Measurements from ENCODE around the gene MMAA.
A peak's percentile ranks its signal among the peaks of the same experiment; 100 is the strongest.
"Not testable (repeated sequence)": the region's sequence is repeated elsewhere in the genome, so short reads cannot be mapped to it uniquely, and the experiment has no call there.

The MMAA gene

DNA sequence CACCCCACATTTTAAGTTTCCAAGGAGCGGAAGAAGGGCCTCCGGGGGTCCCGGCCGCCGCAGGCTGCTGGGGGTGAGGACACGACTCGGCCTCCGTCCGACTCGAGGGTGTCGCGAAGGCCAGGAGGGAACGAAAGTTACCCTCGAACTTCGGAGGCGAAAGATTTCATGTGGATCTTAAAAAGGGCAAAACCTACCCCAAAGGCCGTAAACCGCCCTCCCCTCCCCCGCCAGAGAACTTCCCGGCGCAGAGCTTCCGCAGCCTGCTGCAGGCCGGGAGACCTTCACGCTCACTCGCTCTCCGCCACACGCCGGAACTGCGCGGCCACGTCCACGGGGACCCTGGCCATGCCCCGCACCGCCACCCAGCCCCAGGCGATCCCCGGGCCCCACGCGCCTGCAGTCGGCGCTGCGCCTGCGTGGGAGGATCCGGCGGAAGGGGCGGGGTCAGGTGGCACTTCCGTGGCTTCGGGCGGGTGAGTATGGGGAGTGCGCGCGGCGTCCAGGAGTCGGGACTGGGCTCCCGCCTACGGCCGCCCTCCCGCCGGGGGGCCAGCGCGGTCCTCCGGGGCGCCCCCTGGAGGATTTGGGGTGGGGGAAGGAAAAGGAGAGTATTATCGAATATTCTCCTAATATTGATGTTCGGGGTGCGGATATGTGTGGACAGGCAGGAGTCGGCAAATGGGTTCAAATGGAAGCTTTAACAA, at the start of gene MMAA:
TSS of gene MMAA (plus strand) at position 454 of the 707 bp plus-strand sequence. CDS start 19,755 bp downstream, outside the sequence.
- peak; percentile 68 for DNase-seq

DNA sequence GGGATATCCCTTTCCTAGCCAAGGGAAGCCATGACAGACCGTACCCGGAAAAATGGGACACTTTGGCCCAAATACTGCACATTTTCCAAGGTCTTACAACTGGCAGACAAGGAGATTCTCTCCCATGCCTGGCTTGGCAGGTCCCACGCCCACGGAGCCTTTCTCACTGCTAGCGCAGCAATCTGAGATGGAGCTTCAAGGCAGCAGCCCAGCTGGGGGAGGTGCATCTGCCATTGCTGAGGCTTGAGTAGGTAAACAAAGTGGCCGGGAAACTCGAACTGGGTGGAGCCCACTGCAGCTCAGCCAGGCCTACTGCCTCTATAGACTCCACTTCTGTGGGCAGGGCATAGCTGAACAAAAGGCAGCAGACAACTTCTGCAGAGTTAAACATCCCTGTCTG, 44.6 kb upstream of the MMAA start:
- not testable (repeated sequence) for DNase-seq

DNA sequence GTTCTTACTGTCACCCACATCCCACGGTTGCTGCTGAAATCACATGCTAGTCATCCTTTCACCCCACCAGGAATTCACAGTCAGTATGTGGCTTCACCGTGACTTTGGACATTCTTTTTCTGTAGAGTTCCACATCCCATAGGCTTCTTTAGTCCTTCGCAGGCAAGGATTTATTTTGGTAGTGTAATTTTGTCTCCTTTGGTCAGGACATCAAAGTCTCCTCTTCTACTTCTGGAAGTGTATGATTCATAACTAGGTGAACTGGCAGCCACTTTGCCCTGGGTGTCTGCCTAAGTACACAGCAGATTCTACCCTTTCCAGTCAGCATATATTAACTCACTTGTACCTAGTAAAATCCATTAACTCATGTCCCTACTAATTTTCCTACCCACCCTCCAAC, 38.3 kb upstream of the MMAA start:
- no peak for DNase-seq

DNA sequence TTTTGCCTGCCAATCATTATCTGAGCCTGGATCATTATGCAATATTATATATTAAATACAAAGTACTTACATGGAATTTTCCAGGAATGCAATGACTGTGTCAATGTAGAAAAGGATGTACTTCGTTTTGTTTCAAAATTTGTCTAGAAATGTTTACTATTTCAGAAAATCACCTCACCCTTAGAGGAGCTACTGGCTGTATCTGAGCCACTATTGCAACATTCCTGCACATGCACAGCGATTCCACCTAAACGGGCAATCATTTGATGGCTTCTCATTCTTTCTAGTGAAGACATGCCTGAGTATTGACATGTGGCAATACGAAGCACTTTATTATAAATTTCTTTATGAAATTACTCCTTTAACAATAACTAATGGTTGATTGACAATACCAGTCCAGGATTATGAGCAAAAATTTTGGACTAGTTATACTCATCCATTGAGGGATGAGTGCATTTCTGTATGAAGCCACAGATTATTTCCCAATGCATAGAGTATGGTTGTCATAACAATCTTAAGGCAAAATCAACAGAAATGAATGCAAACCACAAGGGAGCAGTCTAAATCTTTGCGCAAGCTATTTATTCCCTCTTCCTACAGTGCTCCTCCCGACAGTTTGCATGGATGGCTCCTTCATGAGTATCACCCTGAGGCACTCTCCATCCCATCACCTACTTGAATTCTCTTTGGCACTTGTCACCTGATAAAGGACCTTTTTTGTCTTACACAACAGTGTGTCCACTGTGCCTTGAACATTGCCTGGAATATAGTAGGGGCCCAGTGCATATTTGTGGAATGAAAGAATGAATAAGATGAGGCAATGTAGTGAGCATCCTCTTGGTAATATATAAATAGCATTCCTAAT, 35.8 kb upstream of the MMAA start:
- DNase-seq, result no peak

DNA sequence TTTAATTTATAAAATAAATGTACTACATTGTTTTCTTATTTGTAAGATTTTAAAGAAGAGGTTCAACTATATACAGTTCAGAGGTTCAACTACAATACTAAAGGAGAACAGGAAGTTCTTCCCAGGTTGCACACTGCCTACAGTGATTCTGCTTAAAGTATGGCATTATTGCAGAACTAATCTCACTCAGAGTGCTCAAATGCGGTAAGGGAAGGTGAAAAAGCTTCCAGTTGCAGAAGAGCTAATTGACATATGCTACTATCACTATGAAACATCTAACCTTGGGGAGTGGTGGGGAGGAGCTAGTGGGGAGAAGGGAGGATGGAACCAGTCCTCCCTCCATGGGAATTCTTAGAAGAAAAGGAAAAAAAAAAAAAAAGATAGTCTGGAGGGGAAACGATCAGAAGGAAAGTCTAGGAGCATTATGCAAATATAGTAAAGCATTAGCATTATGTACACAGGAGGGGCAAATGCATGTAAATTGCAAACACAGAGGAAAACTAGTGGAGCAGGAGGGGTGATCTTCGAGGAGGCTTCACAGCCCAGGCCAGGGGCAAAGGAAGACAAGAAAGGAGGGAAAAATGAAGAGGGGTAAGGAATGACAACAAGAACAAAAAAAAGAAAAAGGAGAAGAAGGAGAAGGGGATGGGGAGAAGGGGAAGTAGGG, 32.0 kb upstream of the MMAA start:
- no peak for DNase-seq

DNA sequence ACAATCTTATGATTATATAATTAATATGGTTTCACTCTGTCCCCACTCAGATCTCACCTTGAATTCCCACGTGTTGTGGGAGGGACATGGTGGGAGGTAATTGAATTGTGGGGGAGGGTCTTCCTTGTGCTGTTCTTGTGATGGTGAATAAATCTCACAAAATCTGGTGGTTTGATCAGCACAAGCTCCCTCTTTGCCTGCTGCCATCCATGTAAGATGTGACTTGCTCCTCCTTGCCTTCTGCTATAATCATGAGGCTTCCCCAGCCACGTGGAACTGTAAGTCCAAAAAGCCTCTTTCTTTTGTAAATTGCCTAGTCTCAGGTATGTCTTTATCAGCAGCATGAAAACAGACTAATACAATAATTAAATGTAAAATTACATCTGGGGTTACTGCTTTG, 29.8 kb upstream of the MMAA start:
- not testable (repeated sequence) for DNase-seq

DNA sequence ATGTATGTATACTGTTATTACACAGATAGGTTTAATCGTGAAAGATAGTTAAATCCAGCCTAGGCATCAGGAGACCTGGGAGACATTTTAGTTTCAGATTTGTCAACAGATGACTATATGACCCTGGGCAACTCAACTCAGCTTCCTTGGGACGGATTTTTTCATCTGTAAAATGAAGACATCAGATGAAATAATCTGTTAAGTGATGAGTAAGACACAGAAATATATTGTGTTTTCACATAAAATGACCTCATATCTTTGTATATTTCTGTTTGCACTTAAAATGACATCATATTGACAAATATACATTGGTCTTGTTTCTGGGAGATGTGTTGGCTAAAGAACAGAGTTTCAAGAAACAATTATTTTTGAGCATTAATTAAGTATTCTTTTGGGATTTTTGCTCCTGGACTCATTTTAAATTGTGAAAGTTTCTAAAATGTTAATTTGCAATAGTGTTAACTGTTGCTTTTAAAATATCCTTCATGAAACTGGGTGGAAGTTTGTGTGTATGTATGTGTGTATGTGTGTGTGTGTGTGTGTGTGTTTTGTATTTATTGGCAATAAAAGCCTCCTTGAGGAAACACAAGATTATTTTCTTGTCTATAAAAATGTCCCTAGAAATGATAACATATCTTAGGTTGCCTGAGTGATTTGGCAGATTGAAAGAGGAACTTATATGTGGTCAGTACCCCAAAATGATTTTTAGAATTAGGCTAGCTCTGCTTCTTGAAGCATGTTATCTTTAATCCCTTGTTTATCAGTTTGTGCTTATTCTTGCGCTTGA, 29.1 kb upstream of the MMAA start:
- DNase-seq, result no peak

DNA sequence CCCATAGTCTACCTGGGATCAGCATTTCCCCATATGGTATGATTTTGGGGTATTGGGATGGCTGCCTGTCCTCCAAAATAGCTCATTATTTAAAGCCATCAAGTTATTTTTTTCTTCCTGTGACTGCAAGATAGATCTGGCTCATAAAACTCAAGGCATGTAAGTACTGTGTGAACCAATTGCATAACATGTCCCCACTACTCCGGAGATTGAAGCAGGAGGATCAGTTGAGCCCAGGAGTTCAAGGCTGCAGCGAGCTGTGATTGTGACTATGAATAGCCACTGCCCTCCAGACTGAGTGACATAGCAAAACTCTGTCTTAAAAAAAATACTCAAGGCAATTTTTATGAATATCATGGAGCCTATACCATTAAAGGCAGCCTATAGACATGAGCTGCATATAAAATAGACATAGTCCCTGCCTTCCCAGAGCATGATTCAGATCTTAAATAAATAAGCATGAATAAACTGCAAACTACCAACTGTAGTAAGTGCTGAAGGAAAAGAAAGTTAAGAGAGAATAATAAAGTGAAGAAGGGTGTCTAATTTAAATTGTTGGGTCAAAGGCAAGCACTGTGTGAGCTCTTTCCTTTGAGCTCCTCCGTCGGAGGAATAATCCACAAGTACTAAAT, 16.9 kb upstream of the MMAA start:
- DNase-seq, result no peak

DNA sequence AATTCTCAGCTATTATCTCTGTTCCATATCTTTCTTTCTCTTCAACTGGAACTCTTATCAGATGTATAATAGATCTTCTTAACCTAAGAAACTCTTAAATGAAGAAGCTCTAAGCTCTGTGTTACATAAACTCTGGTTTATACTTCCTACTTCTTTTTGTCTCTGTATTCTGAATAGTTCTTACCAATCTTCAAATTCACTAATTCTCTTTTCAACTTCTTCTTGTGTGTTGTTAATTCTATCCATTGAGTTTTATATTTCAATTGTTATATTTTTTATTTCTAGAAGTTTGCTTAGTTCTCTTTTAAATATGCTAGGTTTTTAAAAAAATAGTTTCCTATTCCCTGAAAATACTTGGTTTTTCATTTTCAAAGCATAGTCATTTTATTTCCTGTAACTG, 13.2 kb upstream of the MMAA start:
- no peak for DNase-seq

DNA sequence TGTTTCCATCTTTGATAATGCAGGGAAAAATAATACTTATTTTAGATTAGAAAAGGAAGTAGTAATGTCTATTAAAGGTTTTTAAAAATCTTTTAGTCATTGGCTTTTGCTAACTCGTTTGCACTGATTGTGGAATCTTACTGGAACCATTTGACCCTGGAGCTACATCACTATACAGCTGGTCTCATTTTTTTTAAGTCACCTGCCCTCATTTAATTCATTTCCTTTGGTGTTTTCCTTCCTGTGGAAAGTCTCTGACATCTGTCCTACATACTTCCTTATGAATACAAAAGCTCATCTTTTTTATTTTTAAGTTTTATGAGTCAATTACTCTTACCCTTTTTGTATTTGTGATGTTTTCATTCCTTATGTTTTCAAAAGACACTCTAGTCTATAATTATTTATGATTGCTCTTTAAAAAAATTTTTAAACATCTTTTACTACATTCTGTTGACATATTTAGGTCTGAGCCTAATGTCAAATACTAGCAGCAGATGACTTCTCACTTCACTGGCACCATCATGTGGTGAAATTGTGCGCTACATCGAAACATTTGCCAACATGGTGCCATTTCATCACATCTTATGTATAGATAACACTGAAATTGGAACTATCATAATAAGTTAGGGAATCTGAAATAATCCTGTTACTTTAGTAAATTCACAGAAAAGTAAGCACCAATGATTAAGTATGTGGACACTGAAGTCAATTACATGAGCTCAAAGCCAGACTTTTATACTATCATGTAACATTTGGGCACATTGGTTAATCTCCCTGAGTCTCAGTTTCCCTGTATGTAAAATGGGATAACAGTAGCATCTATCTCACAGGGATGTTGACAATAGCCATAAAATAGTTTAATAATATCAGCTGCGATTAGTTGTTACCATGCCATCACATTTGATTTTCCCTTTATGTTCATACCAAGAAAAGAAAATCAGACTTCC, 9.4 kb upstream of the MMAA start:
- peak; percentile 40 for DNase-seq

DNA sequence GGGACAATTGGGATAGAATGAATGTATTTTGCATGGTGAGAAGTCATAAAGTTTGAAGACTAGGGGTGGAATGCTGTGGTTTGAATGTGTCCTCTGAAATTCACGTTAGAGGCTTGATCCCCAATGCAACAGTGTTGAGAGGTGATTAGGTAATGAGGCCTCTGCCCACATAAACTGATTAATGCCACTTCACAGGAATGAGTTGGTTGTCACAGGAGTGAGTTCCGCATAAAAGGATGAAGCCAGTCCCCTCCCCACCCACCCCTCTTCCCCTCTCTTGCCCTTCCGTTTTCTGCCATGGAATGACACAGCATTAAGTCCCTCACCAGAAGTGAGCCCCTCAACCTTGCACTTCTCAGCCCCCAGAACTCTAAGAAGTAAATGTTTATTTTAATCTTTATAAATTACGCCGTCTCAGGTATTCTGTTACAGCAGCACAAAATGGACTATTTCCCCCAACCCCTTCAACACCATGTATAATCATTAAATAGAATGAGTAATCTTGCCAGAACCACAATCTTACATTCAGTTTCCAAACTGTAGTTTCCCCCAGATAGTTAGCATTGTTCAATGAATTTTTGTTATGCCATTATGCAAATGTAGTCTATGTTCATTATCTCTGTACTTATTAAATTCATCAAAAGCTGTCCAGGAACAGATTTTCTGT, 5.5 kb upstream of the MMAA start:
- DNase-seq, result no peak

DNA sequence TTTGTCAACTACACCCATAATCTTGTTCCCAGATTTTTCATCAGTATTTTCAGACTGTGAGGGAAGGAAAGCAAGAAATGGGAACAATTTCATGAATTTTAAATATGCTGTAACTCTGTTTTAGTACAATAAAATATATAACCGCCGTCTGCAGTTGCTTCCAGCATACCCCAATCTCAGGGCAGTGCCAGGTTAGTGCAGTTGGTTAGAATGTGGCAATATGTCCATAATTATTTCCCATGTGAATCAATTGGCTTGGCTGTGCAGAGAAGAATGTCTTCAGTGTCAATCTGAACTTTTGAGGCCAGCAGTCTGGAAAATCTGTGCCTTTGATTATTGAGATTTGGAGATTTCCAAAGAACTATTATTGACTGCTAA, 5.0 kb upstream of the MMAA start:
- no peak for DNase-seq

DNA sequence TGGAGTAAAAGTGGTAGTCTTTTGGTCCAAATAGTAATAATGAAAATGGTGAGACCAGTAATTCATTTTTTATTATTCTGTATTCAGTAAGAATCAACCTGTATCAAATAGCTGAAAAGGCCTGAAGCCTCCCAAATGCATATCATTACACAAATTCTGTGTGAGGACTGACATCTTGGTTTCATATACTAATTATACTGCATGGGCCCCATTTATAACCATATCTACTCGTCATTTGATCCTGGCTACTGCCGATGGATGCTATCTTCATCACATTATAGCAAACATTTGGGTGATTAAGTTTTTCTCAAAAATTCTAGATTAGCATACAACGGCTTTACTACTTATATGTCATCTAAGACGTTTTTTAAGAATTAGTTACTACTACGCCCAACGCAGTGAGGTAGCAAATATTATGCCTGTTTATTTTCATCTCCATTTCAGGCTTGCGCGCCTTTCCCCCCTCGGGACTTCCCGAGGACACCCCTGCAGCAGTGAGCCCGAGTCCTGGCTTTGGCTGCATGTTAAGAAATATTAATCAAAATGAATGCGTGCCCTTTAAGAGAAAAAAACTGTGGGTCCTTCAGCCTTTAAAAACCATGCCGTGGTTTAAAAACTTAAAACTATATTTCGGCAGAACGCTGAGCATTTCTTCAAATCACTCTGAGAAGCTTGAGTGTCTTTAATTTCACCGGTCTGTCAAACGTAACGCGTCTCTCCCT, 814 bp upstream of the MMAA start:
- DNase-seq, result no peak

DNA sequence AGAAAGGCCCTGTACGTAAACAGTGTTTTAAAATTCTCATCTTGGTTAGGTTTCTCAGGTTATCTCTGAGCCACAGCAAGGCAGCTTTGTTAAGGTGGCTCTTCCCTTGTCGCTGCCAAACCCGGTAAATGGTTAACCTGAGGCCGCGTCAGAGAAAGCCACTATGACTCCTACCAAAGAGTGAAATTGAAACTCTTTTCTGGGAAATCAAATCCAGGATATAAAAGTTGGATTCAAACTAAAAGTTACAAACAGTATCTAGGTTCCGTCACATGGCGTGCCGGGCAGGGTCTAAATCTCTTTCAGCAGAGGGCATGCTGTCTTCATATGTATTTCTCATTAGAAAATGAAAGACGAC, 433 bp downstream of the MMAA start:
- peak; percentile 44 for DNase-seq

DNA sequence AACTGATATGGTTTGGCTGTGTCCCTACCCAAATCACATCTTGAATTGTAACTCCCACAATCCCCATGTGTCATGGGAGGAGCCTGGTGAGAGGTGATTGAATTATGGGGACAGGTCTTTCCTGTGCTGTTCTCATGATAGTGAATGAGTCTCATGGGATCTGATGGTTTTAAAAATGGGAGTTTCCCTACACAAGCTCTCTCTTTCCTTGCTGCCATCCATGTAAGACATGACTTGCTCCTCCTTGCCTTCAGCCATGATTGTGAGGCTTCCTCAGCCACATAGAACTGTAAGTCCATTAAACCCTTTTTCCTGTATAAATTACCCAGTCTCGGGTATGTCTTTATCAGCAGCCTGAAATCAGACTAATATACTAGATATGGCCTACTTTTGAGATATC, 2.9 kb downstream of the MMAA start:
- not testable (repeated sequence) for DNase-seq

DNA sequence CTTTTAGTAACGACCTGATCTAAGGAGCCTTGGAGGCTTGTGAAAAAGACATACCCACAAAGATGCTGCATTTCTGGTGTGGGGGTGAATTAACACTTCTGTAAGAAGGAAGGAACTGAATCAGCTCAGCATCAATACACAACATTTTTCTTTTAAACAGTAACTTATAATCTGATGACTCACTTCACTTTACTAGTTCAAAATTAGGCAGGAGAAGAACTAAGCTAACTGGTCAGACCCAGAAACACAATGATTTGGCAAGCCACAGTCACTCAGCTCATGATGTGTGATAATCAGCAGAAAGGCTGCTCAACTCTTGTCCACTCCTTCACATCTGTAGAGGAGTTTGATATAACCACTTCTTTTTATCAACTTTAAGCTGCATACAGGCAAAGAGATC, 4.6 kb downstream of the MMAA start:
- DNase-seq, result no peak

DNA sequence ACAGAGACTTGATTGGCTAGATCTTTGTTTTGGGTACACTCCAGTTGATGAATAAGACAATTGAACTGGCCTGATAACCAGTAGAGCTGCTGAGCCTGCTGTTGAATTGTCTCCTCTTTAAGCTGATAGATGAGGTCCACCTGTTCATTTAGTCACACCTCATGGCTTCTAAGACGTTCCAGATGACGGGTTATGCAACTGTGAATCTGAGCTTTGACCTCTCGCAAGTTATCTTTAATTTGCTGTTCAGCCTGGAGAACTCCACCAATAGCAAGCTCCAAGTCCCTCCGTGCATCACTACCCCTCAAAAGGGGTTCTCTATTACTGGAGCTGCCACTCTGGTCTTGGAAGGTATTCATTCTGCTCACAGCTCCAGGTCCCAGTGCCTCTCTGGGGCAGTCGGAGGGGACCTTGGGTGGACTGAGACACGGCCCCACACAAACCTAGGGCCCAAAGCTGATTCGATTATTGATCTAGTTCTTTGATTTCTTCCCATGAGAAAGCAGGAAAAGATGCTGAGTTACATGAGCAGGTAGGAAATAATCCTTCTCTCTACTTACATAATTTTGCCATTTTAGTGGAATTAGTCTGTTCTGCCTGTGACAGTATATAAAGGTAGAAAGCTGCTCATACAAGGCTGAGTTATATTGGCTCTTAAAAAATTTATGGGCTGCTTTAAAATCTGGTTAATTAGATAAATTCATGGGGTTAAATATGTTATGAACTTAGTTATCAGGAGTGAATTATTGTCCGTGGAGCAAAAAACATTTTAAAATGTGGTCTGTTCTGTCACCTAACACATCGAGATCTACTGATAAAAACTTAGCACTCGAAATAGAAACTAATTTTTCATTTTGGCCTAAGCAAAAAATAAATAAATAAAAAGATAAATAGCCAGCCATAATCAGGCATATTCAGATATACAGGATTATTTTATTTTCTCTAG, 6.8 kb downstream of the MMAA start:
- DNase-seq, result no peak

DNA sequence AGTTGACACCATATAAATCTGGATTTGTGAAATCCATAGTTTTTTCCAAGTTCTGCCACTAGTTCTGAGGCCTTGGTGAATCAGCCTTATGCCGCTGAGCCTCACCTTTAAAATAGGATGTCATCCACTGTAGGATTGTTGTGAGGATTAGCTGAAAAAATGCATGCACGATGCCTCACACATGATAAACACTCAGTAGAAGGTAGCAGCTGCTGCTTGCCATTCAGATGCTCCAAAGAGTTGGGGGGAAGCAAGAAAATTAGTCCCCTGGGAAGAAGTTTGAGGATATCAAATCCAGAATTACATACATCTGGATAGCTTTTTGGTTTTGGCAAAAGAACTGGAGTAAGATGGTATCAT, 7.4 kb downstream of the MMAA start:
- no peak for DNase-seq

DNA sequence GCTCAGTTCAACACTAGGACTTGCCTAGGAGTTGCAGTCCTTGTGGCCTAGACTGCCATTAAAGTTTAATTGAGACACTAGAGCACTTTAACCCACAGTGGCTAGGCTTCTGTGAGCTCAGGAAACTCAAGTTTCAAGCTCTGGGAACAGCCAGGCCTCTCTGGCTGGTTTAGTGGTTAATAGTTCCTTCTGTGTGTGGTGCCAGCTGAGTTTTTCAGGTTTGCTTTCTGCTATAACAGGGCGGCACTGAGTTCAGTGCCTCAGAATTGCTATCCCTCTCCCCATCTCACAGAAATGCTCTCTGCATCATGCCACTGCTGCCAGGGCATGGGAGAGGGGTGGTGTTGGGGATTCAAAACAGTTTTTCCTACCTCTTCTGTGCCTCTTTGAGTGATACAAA, 15.9 kb downstream of the MMAA start:
- DNase-seq, result no peak
